ENCODE measurements around the gene LMAN2.

- TF ChIP-seq, protein P1, sequence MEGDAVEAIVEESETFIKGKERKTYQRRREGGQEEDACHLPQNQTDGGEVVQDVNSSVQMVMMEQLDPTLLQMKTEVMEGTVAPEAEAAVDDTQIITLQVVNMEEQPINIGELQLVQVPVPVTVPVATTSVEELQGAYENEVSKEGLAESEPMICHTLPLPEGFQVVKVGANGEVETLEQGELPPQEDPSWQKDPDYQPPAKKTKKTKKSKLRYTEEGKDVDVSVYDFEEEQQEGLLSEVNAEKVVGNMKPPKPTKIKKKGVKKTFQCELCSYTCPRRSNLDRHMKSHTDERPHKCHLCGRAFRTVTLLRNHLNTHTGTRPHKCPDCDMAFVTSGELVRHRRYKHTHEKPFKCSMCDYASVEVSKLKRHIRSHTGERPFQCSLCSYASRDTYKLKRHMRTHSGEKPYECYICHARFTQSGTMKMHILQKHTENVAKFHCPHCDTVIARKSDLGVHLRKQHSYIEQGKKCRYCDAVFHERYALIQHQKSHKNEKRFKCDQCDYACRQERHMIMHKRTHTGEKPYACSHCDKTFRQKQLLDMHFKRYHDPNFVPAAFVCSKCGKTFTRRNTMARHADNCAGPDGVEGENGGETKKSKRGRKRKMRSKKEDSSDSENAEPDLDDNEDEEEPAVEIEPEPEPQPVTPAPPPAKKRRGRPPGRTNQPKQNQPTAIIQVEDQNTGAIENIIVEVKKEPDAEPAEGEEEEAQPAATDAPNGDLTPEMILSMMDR (IDR thresholded peaks at IDR 0.05) = peak; percentile 97 to 99 (median 98)
- no peak for TF ChIP-seq POLR2A (IDR thresholded peaks at IDR 0.05)
These were observed 39.2 kb upstream of the LMAN2 start for GRCh38 chr5:177390363-177391300.

Data from right lobe of liver (tissue), 4 donors.